Epithelial cell of alveolus of lung (primary cell): ENCODE results near the gene ZNF202. TPM values are rescaled to one million over a fixed set of nuclear protein-coding genes. Genes with fewer than 3 reads are reported as not detected.

Source experiments
- total RNA-seq: library from RNA; depleted of rRNA; stranded (reverse); fragments of >200 nt; gene quantifications from 2 replicates; pipeline ENCODE4 v1.2.1, GENCODE V29; 2015

The ZNF202 gene
- 2.2 and 6.3 TPM in 2 replicates for total RNA-seq

GRCh38 chr11:123741159-123742030 lies at the start of gene ZNF202:
Gene ZNF202 (minus strand): TSS chr11:123741660. CDS start chr11:123730888, 10,772 bp downstream.

GRCh38 chr11:123754101-123754568 lies 12.7 kb upstream of the ZNF202 start, which contains the start of gene OR6X1:
Gene OR6X1 (minus strand): TSS chr11:123754518. CDS start chr11:123754518, 0 bp downstream.

Other genes with a start within 250 kb of the ZNF202 start
- 0.13 and 0.16 TPM in 2 replicates for gene SCN3B, start 87.0 kb downstream of the ZNF202 start, total RNA-seq
- gene OR6X1, start 12.9 kb upstream of the ZNF202 start, total RNA-seq: not detected in 2 replicates
- gene OR6M1, start 64.7 kb upstream of the ZNF202 start, total RNA-seq: not detected in 2 replicates
- not detected in 2 replicates for gene TMEM225, start 144.0 kb upstream of the ZNF202 start, total RNA-seq
- gene OR8D4, start 160.5 kb upstream of the ZNF202 start, total RNA-seq: not detected in 2 replicates
- not detected in 2 replicates for gene OR4D5, start 198.0 kb upstream of the ZNF202 start, total RNA-seq
- not detected in 2 replicates for gene OR6T1, start 202.2 kb upstream of the ZNF202 start, total RNA-seq
- not detected in 2 replicates for gene OR10S1, start 236.1 kb upstream of the ZNF202 start, total RNA-seq